HG03097 (cell line): Measurements from ENCODE around the gene PRKD2.
"Not testable (repeated sequence)": the region's sequence is repeated elsewhere in the genome, so short reads cannot be mapped to it uniquely, and the experiment has no call there.

Experiments used
- ATAC-seq: cut with Tn5 transposase; IDR thresholded peaks from one replicate; pipeline ENCODE4 v1.9.1; 2021; ENCODE audit not compliant: unreplicated experiment, low FRiP score

PRKD2 gene

GRCh38 chr19:46637224-46637623 is 79.7 kb downstream of the PRKD2 start:
- no peak for ATAC-seq

GRCh38 chr19:46635920-46636761 is 80.8 kb downstream of the PRKD2 start, which contains the start of gene GNG8:
Gene GNG8, minus strand, starts transcription at chr19:46636202. Its CDS starts 1,520 bp downstream, at chr19:46634682.
- no peak for ATAC-seq

GRCh38 chr19:46634656-46635218 is 82.2 kb downstream of the PRKD2 start:
- no peak for ATAC-seq

GRCh38 chr19:46634045-46634655 is 82.8 kb downstream of the PRKD2 start:
- no peak for ATAC-seq

- ATAC-seq = no peak
Measured at GRCh38 chr19:46633130-46633529, 83.8 kb downstream of the PRKD2 start.

- ATAC-seq = no peak
Measured at GRCh38 chr19:46631481-46631880, 85.4 kb downstream of the PRKD2 start.

GRCh38 chr19:46630586-46631205 is 86.2 kb downstream of the PRKD2 start:
- no peak for ATAC-seq

GRCh38 chr19:46629546-46630025 is 87.3 kb downstream of the PRKD2 start:
- no peak for ATAC-seq

- ATAC-seq = not testable (repeated sequence)
Measured at GRCh38 chr19:46628970-46629369, 87.9 kb downstream of the PRKD2 start.

- no peak for ATAC-seq
Measured at GRCh38 chr19:46626446-46626845, 90.5 kb downstream of the PRKD2 start.

GRCh38 chr19:46625731-46626130 is 91.2 kb downstream of the PRKD2 start:
- ATAC-seq = no peak

- no peak for ATAC-seq
Measured at GRCh38 chr19:46624958-46625661, 91.8 kb downstream of the PRKD2 start, which contains the start of gene PTGIR. Gene PTGIR, minus strand, starts transcription at chr19:46625089. Its CDS starts 864 bp downstream, at chr19:46624225.
